HG03520 (cell line): Measurements from ENCODE around the gene RPIA.
A peak's percentile ranks its signal among the peaks of the same experiment; 100 is the strongest.
"Not testable (repeated sequence)": the region's sequence is repeated elsewhere in the genome, so short reads cannot be mapped to it uniquely, and the experiment has no call there.

Experiments used
- ATAC-seq: cut with Tn5 transposase; IDR thresholded peaks from one replicate; pipeline ENCODE4 v1.9.1; 2021; ENCODE audit warnings: mild to moderate bottlenecking, moderate library complexity; ENCODE audit not compliant: unreplicated experiment

Gene RPIA

DNA sequence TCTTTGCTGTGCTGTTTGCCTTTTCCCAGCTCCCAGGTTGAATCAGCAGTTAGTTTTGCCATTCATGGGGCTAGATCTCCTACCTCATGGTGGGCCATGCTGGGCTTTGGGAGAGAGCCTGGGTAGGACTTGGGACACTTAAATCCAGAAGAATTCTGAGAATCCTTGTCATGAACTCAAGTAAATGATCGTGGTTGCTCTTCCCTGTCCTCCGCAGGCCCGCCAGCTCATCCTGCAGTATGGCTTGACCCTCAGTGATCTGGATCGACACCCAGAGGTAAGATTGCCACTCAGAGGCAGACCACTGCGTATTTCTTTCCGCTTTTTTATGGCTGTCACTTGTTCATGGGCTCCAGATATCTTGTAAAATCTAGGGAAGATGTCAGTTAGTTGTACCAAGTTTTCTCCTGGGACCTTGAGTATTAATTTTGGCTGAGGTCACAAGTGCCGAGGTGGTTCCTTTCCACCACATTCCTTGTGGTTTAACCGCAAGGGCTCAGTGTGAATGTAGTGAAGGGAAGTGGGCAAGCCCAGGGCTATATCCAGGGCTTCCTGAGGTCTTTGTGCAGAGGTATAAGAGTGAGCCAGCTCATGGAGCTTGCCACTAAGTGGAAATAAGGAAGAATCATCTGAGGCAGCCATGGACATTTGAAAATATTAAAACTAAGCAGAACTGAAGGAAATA, 37.7 kb downstream of the RPIA start:
- no peak for ATAC-seq

GRCh38 chr2:88733155-88733902, 41.9 kb downstream of the RPIA start:
- no peak for ATAC-seq

DNA sequence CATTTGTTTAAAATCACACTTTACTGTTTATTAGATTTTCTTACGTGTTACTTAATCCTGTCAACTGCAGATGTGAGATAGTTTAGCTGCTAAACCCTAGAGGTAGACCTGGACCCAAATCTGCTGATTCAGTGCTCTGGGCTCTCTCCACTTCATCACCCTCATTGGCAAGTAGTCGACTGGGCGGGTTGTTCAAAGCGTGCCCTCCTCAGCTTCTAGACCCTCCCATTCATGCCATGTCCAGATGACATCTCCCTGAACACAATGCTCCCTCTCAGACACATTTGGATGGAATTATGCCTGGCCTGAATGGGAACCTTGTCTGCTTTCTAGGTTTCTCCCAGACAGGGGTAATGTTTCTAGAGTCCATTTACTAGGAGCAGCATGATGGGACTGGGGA, 43.7 kb downstream of the RPIA start:
- ATAC-seq, result no peak

DNA sequence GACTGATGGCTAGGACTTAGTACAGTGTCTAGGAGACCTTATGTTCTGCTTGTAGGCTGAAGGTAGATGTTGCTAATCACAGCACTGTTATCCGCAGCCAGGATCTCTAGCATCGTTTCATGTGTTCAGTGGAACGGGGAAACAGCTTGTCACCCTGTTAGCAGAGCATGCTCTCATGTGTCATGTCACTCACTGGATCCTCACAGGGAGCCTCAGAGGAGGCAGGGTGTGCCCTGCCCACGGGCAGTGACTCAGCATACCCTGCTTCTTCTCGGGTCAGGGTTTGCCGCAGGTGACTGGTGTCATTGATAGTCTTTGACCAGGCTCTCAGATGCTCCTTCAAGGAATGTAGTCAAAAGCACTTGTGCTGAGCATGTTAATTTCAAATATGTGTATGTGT, 44.4 kb downstream of the RPIA start:
- ATAC-seq, result no peak

- no peak for ATAC-seq
Measured at GRCh38 chr2:88736437-88736836, 45.0 kb downstream of the RPIA start.

- ATAC-seq, result no peak
Measured at GRCh38 chr2:88737385-88737784, 45.9 kb downstream of the RPIA start.

DNA sequence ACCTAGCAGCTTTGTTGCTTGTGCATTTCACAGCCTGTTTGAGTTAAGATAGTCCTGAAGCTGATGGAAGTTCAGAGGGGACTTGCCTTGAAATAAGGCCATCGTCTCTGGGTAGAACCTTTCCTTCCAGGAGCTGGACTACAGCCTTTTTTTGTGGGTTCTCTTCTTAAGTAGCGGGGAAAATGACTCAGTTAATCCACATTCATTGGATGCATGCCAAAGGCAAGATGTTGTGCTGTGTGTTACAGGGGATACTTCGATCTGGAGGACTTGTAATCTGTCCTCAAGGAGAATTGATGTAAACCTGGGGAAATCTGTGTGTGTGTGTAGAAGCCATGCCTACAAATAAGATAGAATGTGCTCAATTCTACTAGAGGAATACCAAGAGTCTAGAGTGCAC, 46.8 kb downstream of the RPIA start:
- ATAC-seq, result no peak

- peak; percentile 86 for ATAC-seq
Measured at GRCh38 chr2:88739985-88740600, 48.6 kb downstream of the RPIA start.

DNA sequence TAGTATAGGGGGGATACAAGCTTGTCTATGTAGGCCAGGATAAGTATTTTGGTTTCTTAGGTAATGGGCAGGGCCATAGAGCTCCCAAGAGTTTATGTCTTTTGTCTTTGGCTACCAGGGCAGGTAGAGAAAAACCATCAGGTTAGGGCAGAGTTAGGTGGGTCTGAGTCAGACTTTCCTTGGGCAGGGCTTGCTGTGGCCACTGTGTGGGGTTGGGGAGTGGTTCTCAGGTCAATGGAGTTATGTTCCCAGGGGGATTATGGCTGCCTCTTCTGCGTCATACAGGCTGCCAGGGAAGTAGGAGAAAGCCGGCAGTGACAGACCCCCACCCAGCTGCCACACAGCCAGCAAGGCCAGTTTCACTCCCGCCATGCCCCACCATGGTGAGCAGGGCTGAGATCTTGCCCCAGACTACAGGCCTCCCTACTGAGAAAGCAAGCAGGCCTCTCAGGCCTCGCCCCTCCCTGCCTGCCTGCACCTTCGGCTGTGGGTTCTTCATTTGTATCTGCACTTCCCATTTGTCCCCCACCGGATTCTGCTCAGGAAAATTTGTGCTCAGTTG, 55.5 kb downstream of the RPIA start:
- no peak for ATAC-seq

- ATAC-seq, result no peak
Measured at GRCh38 chr2:88747990-88748389, 56.5 kb downstream of the RPIA start.

GRCh38 chr2:88751768-88752167, 60.3 kb downstream of the RPIA start:
- ATAC-seq, result no peak

DNA sequence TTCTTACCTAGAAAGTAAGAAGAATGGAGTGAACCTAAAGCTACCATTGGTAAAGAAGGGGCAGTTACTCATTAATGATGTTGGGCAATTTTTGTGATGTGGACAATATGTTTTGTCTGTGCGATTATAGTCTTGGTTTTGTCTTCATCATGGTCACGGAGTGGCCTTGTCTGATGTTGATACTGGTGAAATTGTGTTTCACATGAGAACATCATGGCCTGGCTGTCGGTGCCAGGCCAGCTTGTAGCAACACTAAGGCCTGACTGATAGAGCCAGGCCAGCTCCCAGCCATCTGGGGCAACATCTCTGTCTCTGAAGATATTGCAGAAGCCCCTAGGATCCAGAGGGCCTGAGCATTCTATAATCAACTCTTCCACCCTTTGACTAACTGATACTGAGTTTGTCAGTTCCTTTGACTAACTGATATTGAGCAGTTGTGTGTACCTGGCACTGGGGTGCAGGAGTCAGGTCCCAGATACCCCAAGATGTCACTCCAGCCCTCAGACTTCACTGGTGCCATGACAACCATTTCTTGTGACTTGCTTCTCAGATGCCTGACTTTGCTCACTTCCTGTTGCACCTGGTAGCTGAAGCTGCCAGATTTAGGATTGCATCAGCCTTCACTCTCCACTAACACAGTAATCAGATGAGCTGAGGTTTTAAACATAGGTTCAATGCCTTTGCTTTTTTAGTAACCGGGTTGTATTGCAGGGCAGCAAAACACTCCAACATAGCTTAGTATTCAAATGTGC, 62.5 kb downstream of the RPIA start:
- peak; percentile 94 for ATAC-seq

- peak; percentile 18 for ATAC-seq
Measured at GRCh38 chr2:88754585-88755320, 63.3 kb downstream of the RPIA start.

GRCh38 chr2:88755836-88756235, 64.4 kb downstream of the RPIA start:
- no peak for ATAC-seq

DNA sequence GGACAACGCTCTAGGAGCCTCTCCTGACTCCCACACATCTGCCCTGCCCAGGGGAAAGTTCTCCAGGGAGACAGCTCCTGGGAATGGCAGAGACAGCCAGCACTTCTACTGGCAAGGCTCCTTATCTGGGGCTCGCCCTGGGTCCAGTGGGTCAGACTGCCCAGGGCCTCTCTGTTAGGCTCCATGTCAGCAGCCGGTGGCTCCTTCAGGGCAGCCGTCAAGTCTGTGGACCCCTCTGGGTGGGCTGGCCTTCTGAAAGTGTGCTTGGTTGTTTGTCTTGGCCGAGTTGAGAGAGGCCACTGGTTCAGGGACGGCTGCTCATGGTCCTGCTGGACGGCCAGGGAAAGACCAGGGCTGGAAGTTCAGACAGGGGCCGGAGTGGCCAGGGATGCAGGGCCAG, 65.6 kb downstream of the RPIA start:
- ATAC-seq, result no peak

DNA sequence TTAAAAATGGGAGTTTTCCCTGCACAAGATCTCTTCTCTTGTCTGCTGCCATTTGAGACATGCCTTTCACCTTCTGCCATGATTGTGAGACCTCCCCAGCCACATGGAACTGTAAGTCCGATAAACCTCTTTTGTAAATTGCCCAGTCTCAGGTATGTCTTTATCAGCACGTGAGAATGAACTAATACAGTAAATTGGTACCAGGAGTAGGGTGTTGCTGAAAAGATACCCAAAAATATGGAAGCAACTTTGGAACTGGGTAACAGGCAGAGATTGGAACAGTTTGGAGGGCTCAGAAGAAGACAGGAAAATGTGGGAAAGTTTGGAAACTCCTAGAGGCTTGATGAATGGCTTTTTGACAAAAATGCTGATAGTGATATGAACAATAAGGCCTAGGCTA, 67.2 kb downstream of the RPIA start:
- not testable (repeated sequence) for ATAC-seq

DNA sequence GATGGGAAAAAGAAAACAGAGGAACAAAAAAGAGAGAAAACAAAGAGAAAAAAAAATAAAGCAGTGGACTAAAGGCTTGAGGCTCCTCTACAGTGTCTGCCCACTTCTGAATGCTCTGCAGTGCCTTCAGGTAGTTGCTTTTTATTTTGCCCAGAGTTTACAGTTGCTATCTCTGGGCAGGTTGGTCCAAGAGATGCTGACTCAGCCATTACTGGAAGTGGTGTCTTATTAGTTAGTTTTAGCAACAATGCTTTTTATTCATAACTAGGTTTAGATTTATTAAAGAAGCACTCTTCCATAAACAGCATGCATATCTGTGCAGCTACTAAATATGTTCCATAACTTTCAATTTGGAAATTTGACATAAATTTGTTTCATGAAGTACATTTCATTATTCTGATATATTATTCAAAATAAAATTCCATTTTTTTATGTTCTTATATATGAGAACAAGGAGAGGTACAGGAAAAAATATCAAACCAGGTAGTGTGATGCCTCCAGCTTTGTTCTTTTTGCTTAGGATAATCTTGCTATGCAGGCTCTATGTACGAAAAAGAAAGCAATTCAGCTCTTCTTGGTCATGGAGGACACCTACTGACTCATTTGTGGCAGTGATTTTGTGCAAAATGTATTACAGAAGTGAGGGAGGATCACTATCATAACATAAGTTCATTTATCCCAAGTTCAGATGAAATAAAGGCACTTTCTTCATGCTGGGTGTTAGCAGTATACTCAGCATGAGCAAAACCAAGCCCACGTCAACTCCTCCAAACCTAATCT, 69.5 kb downstream of the RPIA start:
- ATAC-seq, result no peak

GRCh38 chr2:88764141-88764849, 72.8 kb downstream of the RPIA start:
- ATAC-seq, result no peak

DNA sequence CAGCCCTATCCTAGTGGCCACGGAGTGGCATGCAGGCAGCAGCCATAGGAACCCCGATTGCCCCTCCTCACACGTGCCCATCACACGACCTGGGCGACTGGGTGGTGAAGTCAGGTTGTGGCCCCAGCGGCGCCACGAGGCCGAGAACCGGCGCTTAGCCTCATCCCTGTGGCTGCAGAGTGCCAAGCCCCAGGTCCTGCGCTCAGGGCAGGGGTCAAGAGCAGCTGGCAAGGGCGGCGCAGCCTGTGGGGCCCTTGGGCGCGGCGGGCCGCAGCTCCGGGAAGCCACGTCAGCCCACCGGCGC, 73.3 kb downstream of the RPIA start:
- no peak for ATAC-seq
